Measurements from ENCODE around the gene ACAP2. TPM values are rescaled to one million over a fixed set of nuclear protein-coding genes. Genes with fewer than 3 reads are reported as not detected.

The ACAP2 gene
- total and polyA plus RNA-seq, 2 experiments from 2014 or later: 45.6 to 104 TPM

DNA sequence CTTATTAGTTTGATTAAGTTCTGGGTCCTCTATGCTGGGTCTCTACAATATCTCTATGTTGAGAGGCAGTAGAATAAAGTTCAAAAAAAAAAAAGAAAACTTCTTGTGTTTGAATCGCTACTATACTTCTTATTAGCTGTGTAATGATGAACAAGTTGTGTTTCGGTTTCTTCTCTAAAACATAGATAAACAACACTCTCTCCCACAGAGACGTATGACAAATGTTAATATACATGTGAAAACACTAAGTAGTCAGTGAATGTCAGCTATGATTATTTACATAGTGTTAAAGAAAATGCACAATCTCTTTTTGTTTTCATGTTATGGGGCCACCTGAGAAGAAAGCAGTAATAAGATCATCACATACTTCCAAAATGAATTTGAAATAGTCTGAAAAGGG lies 45.3 kb downstream of the ACAP2 start (continued):
- TF ChIP-seq, protein P1, sequence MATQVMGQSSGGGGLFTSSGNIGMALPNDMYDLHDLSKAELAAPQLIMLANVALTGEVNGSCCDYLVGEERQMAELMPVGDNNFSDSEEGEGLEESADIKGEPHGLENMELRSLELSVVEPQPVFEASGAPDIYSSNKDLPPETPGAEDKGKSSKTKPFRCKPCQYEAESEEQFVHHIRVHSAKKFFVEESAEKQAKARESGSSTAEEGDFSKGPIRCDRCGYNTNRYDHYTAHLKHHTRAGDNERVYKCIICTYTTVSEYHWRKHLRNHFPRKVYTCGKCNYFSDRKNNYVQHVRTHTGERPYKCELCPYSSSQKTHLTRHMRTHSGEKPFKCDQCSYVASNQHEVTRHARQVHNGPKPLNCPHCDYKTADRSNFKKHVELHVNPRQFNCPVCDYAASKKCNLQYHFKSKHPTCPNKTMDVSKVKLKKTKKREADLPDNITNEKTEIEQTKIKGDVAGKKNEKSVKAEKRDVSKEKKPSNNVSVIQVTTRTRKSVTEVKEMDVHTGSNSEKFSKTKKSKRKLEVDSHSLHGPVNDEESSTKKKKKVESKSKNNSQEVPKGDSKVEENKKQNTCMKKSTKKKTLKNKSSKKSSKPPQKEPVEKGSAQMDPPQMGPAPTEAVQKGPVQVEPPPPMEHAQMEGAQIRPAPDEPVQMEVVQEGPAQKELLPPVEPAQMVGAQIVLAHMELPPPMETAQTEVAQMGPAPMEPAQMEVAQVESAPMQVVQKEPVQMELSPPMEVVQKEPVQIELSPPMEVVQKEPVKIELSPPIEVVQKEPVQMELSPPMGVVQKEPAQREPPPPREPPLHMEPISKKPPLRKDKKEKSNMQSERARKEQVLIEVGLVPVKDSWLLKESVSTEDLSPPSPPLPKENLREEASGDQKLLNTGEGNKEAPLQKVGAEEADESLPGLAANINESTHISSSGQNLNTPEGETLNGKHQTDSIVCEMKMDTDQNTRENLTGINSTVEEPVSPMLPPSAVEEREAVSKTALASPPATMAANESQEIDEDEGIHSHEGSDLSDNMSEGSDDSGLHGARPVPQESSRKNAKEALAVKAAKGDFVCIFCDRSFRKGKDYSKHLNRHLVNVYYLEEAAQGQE (IDR thresholded peaks at IDR 0.05; ENCODE audit: unreplicated experiment): no peak
- no peak for TF ChIP-seq ZNF331 (CRISPR knock-in tag; IDR thresholded peaks at IDR 0.05; ENCODE audit: low read depth)

GRCh38 chr3:195395208-195395816 lies 47.5 kb downstream of the ACAP2 start:
- H3K27ac Mint-ChIP-seq: no peak overlapping the region
- no peak for TF ChIP-seq ZNF462 (CRISPR knock-in tag; IDR thresholded peaks at IDR 0.05)
- TF ChIP-seq NANOG (IDR thresholded peaks at IDR 0.05; ENCODE audit: borderline replicate concordance): no peak
- TF ChIP-seq JUNB (IDR thresholded peaks at IDR 0.05; ENCODE audit: unreplicated experiment): no peak
- TF ChIP-seq, protein P2, sequence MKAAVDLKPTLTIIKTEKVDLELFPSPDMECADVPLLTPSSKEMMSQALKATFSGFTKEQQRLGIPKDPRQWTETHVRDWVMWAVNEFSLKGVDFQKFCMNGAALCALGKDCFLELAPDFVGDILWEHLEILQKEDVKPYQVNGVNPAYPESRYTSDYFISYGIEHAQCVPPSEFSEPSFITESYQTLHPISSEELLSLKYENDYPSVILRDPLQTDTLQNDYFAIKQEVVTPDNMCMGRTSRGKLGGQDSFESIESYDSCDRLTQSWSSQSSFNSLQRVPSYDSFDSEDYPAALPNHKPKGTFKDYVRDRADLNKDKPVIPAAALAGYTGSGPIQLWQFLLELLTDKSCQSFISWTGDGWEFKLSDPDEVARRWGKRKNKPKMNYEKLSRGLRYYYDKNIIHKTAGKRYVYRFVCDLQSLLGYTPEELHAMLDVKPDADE (IDR thresholded peaks at IDR 0.05): no peak
- no peak for TF ChIP-seq EZH2 (IDR thresholded peaks at IDR 0.05; ENCODE audit: low read depth, unreplicated experiment)
- TF ChIP-seq, protein P1 (IDR thresholded peaks at IDR 0.05; ENCODE audit: unreplicated experiment): no peak
- no peak for TF ChIP-seq EZH2phosphoT487 (IDR thresholded peaks at IDR 0.05; ENCODE audit: unreplicated experiment)
- TF ChIP-seq ZNF331 (CRISPR knock-in tag; IDR thresholded peaks at IDR 0.05; ENCODE audit: low read depth): no peak
- TF ChIP-seq CREB1 (CRISPR knock-in tag; IDR thresholded peaks at IDR 0.05; ENCODE audit: low read depth): no peak

More at GRCh38 chr3:195395208-195395816, 47.5 kb downstream of the ACAP2 start:
- no peak overlapping the region for H2AFZ ChIP-seq
- no peaks in the 10 kb centered on the region for H3K27me3 ChIP-seq (ENCODE audit: insufficient read depth)
- H3K79me2 ChIP-seq (replicated peaks; ENCODE audit: insufficient read depth): peaks cover 60% of the 10 kb centered on the region
- no peak overlapping the region for H3K4me2 ChIP-seq
- H3K9me2 ChIP-seq (ENCODE audit: insufficient read depth): no peaks in the 10 kb centered on the region
- H3K36me3 ChIP-seq (ENCODE audit: insufficient read depth): no peaks in the 10 kb centered on the region
- no peaks in the 10 kb centered on the region for H3F3A ChIP-seq (replicated peaks; ENCODE audit: low read depth)
- H4K20me1 ChIP-seq (replicated peaks; ENCODE audit: insufficient read depth): no peaks in the 10 kb centered on the region
- H3K4me1 Mint-ChIP-seq: peaks cover 24% of the 10 kb centered on the region
- peaks cover 20% of the 10 kb centered on the region for H3K4me1 ChIP-seq (ENCODE audit: insufficient read depth)
- no peaks in the 10 kb centered on the region for H3K9me3 Mint-ChIP-seq
- H3K27ac ChIP-seq (ENCODE audit: low read depth): no peak overlapping the region
- DNase-seq (ENCODE audit: low spot score): no peak
- H3K4me3 ChIP-seq: no peak overlapping the region
- no peak for ATAC-seq
- no peaks in the 10 kb centered on the region for H3K36me3 Mint-ChIP-seq (ENCODE audit: low read depth)
- no peak overlapping the region for H3K4me3 Mint-ChIP-seq
- peaks cover 2% of the 10 kb centered on the region for H3K27me3 Mint-ChIP-seq (ENCODE audit: insufficient read depth, low read depth, poor library complexity)
